Measurements from ENCODE around the gene OPN4.
A peak's percentile ranks its signal among the peaks of the same experiment; 100 is the strongest.

The OPN4 gene

GRCh38 chr10:86708783-86709380 lies 54.5 kb downstream of the OPN4 start:
- Histone ChIP-seq H3K27me3 (ENCODE audit: control insufficient read depth in 1 of 2, insufficient read depth in 1 of 2, low read length in 2 of 2) (no peaks in the 10 kb centered on the region), H2AFZ (ENCODE audit: low read depth, low read length) (no peak overlapping the region), H2BK5ac (ENCODE audit: low read depth, low read length, poor library complexity, severe bottlenecking) (no peak overlapping the region), H3K9me3 (ENCODE audit: control insufficient read depth, low read length) (no peaks in the 10 kb centered on the region), H4K8ac (ENCODE audit: low read length) (no peak overlapping the region), H2BK120ac (ENCODE audit: low read depth, low read length) (no peak overlapping the region), H2BK12ac (ENCODE audit: low read length in 2 of 2) (no peak overlapping the region), H3K4me3 (ENCODE audit: insufficient read depth in 1 of 2, low read depth in 1 of 2, low read length in 2 of 2) (no peak overlapping the region), H2BK15ac (ENCODE audit: low read depth, poor library complexity, severe bottlenecking) (no peak overlapping the region), H3K14ac (ENCODE audit: low read length in 2 of 2) (no peak overlapping the region), H3K9ac (ENCODE audit: low read length) (no peak overlapping the region), H2AK5ac (ENCODE audit: low read length, severe bottlenecking) (no peak overlapping the region), H3K4me1 (ENCODE audit: control insufficient read depth, insufficient read depth, low read depth, low read length) (peaks cover 14% of the 10 kb centered on the region), H3K79me1 (replicated peaks; ENCODE audit: low read length, poor library complexity, severe bottlenecking) (peaks cover 10% of the 10 kb centered on the region), H3K23ac (ENCODE audit: low read length in 2 of 2) (no peak overlapping the region), H3K4ac (ENCODE audit: low read depth in 1 of 2, low read length in 2 of 2) (no peak overlapping the region), H3K27ac (ENCODE audit: low read length, poor library complexity, severe bottlenecking) (no peak overlapping the region), H3K4me2 (ENCODE audit: low read length, poor library complexity, severe bottlenecking) (no peak overlapping the region), H3K18ac (ENCODE audit: low read depth in 1 of 2, low read length in 2 of 2) (no peak overlapping the region), H3K36me3 (ENCODE audit: control insufficient read depth in 1 of 2, insufficient read depth in 2 of 2, low read depth in 1 of 2, low read length in 2 of 2) (peaks cover 0 to 2% of the 10 kb centered on the region in 2 experiments), H4K91ac (ENCODE audit: low read length) (no peak overlapping the region)
- no peak for DNase-seq
- WGBS = 85% methylated on average over 4 of the region's 5 CpGs

GRCh38 chr10:86709396-86710185 lies 55.2 kb downstream of the OPN4 start:
- H3K27ac ChIP-seq (ENCODE audit: low read length, poor library complexity, severe bottlenecking) = no peak overlapping the region
- no peaks in the 10 kb centered on the region for H3K27me3 ChIP-seq (ENCODE audit: control insufficient read depth in 1 of 2, insufficient read depth in 1 of 2, low read length in 2 of 2)
- H3K9ac ChIP-seq (ENCODE audit: low read length) = no peak overlapping the region
- no peaks in the 10 kb centered on the region for H3K9me3 ChIP-seq (ENCODE audit: control insufficient read depth, low read length)
- H2BK120ac ChIP-seq (ENCODE audit: low read depth, low read length) = no peak overlapping the region
- no peak overlapping the region for H3K4me3 ChIP-seq (ENCODE audit: insufficient read depth in 1 of 2, low read depth in 1 of 2, low read length in 2 of 2)
- peaks cover 0 to 2% of the 10 kb centered on the region in 2 experiments for H3K36me3 ChIP-seq (ENCODE audit: control insufficient read depth in 1 of 2, insufficient read depth in 2 of 2, low read depth in 1 of 2, low read length in 2 of 2)
- no peak overlapping the region for H2BK5ac ChIP-seq (ENCODE audit: low read depth, low read length, poor library complexity, severe bottlenecking)
- H3K79me1 ChIP-seq (replicated peaks; ENCODE audit: low read length, poor library complexity, severe bottlenecking) = peaks cover 10% of the 10 kb centered on the region
- H2BK12ac ChIP-seq (ENCODE audit: low read length in 2 of 2) = peak overlapping the region in 1 of 2 experiments; percentile 59
- no peak overlapping the region for H3K14ac ChIP-seq (ENCODE audit: low read length in 2 of 2)
- H4K8ac ChIP-seq (ENCODE audit: low read length) = no peak overlapping the region
- no peak overlapping the region for H3K4me2 ChIP-seq (ENCODE audit: low read length, poor library complexity, severe bottlenecking)
- WGBS = 95% methylated on average over 16 of the region's 16 CpGs
- no peak overlapping the region for H3K18ac ChIP-seq (ENCODE audit: low read depth in 1 of 2, low read length in 2 of 2)
- H2AK5ac ChIP-seq (ENCODE audit: low read length, severe bottlenecking) = no peak overlapping the region
- no peak for DNase-seq
- no peak overlapping the region for H4K91ac ChIP-seq (ENCODE audit: low read length)
- H3K23ac ChIP-seq (ENCODE audit: low read length in 2 of 2) = no peak overlapping the region
- no peak overlapping the region for H3K4ac ChIP-seq (ENCODE audit: low read depth in 1 of 2, low read length in 2 of 2)
- H2BK15ac ChIP-seq (ENCODE audit: low read depth, poor library complexity, severe bottlenecking) = peak overlapping the region; percentile 62
- H2AFZ ChIP-seq (ENCODE audit: low read depth, low read length) = no peak overlapping the region
- H3K4me1 ChIP-seq (ENCODE audit: control insufficient read depth, insufficient read depth, low read depth, low read length) = peaks cover 14% of the 10 kb centered on the region

- Histone ChIP-seq H3K4me2 (ENCODE audit: low read length, poor library complexity, severe bottlenecking) (peak overlapping the region; percentile 85), H3K27ac (ENCODE audit: low read length, poor library complexity, severe bottlenecking) (peak overlapping the region; percentile 57), H3K14ac (ENCODE audit: low read length in 2 of 2) (peak overlapping the region in 1 of 2 experiments; percentile 68), H3K4me3 (ENCODE audit: insufficient read depth in 1 of 2, low read depth in 1 of 2, low read length in 2 of 2) (peak overlapping the region; percentile 70 to 84), H3K36me3 (ENCODE audit: control insufficient read depth in 1 of 2, insufficient read depth in 2 of 2, low read depth in 1 of 2, low read length in 2 of 2) (peaks cover 0 to 2% of the 10 kb centered on the region in 2 experiments), H3K27me3 (ENCODE audit: control insufficient read depth in 1 of 2, insufficient read depth in 1 of 2, low read length in 2 of 2) (no peaks in the 10 kb centered on the region), H3K79me1 (replicated peaks; ENCODE audit: low read length, poor library complexity, severe bottlenecking) (peaks cover 10% of the 10 kb centered on the region), H2AFZ (ENCODE audit: low read depth, low read length) (peak overlapping the region; percentile 99), H2BK15ac (ENCODE audit: low read depth, poor library complexity, severe bottlenecking) (peak overlapping the region; percentile 87), H3K9me3 (ENCODE audit: control insufficient read depth, low read length) (no peaks in the 10 kb centered on the region), H2AK5ac (ENCODE audit: low read length, severe bottlenecking) (peak overlapping the region; percentile 90), H2BK120ac (ENCODE audit: low read depth, low read length) (peak overlapping the region; percentile 90), H3K18ac (ENCODE audit: low read depth in 1 of 2, low read length in 2 of 2) (peak overlapping the region; percentile 89 to 98), H4K91ac (ENCODE audit: low read length) (peak overlapping the region; percentile 99), H2BK5ac (ENCODE audit: low read depth, low read length, poor library complexity, severe bottlenecking) (peak overlapping the region; percentile 61), H3K4me1 (ENCODE audit: control insufficient read depth, insufficient read depth, low read depth, low read length) (peaks cover 14% of the 10 kb centered on the region), H2BK12ac (ENCODE audit: low read length in 2 of 2) (peak overlapping the region; percentile 57 to 92), H3K23ac (ENCODE audit: low read length in 2 of 2) (no peak overlapping the region), H3K9ac (ENCODE audit: low read length) (peak overlapping the region; percentile 92), H4K8ac (ENCODE audit: low read length) (peak overlapping the region; percentile 99), H3K4ac (ENCODE audit: low read depth in 1 of 2, low read length in 2 of 2) (peak overlapping the region; percentile 92 to 98)
- DNase-seq = peak; percentile 91
- 16% methylated on average over 18 of the region's 46 CpGs for WGBS
Measured at GRCh38 chr10:86710987-86711512, 56.7 kb downstream of the OPN4 start.

Measured in mesenchymal stem cell (in vitro differentiated cells and primary cell).